Measurements from ENCODE around the gene OAF.

OAF gene

GRCh38 chr11:120203626-120204025 lies 7.2 kb upstream of the OAF start:
- Histone ChIP-seq H3K27me3 (replicated peaks) (no peaks in the 10 kb centered on the region), H3K4me3 (ENCODE audit: low read depth, low read length) (no peak overlapping the region), H3K36me3 (replicated peaks) (no peaks in the 10 kb centered on the region), H3K27ac (no peak overlapping the region)
- no peak for DNase-seq
- TF ChIP-seq, protein P1, sequence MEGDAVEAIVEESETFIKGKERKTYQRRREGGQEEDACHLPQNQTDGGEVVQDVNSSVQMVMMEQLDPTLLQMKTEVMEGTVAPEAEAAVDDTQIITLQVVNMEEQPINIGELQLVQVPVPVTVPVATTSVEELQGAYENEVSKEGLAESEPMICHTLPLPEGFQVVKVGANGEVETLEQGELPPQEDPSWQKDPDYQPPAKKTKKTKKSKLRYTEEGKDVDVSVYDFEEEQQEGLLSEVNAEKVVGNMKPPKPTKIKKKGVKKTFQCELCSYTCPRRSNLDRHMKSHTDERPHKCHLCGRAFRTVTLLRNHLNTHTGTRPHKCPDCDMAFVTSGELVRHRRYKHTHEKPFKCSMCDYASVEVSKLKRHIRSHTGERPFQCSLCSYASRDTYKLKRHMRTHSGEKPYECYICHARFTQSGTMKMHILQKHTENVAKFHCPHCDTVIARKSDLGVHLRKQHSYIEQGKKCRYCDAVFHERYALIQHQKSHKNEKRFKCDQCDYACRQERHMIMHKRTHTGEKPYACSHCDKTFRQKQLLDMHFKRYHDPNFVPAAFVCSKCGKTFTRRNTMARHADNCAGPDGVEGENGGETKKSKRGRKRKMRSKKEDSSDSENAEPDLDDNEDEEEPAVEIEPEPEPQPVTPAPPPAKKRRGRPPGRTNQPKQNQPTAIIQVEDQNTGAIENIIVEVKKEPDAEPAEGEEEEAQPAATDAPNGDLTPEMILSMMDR (IDR thresholded peaks at IDR 0.05; ENCODE audit: low read depth, low read length, missing control alignments), result no peak
- in situ Hi-C loops (cut with HindIII; ENCODE audit: low pct_ligation_motif_present, low sequenced_read_pairs), result no loop called here

GRCh38 chr11:120205596-120206161 lies 5.2 kb upstream of the OAF start:
- Histone ChIP-seq H3K36me3 (replicated peaks) (no peaks in the 10 kb centered on the region), H3K27me3 (replicated peaks) (no peaks in the 10 kb centered on the region), H3K27ac (no peak overlapping the region), H3K4me3 (ENCODE audit: low read depth, low read length) (no peak overlapping the region)
- TF ChIP-seq, protein P1 (IDR thresholded peaks at IDR 0.05; ENCODE audit: low read depth, low read length, missing control alignments), result no peak
- DNase-seq, result peak; percentile 53
- in situ Hi-C loops (cut with HindIII; ENCODE audit: low pct_ligation_motif_present, low sequenced_read_pairs), result no loop called here

GRCh38 chr11:120207512-120207911 lies 3.3 kb upstream of the OAF start:
- peaks cover 2% of the 10 kb centered on the region for H3K36me3 ChIP-seq (replicated peaks)
- in situ Hi-C loops (cut with HindIII; ENCODE audit: low pct_ligation_motif_present, low sequenced_read_pairs), result no loop called here

GRCh38 chr11:120208001-120208441 lies 2.8 kb upstream of the OAF start:
- Histone ChIP-seq H3K27me3 (replicated peaks) (no peaks in the 10 kb centered on the region), H3K4me3 (ENCODE audit: low read depth, low read length) (no peak overlapping the region), H3K36me3 (replicated peaks) (peaks cover 2% of the 10 kb centered on the region), H3K27ac (no peak overlapping the region)
- in situ Hi-C loops (cut with HindIII; ENCODE audit: low pct_ligation_motif_present, low sequenced_read_pairs), result no loop called here
- DNase-seq, result no peak
- TF ChIP-seq, protein P1 (IDR thresholded peaks at IDR 0.05; ENCODE audit: low read depth, low read length, missing control alignments), result no peak

More at GRCh38 chr11:120207512-120207911, 3.3 kb upstream of the OAF start:
- Histone ChIP-seq H3K4me3 (ENCODE audit: low read depth, low read length) (no peak overlapping the region), H3K27me3 (replicated peaks) (no peaks in the 10 kb centered on the region), H3K27ac (no peak overlapping the region)
- TF ChIP-seq, protein P1 (IDR thresholded peaks at IDR 0.05; ENCODE audit: low read depth, low read length, missing control alignments), result no peak
- no peak for DNase-seq

GRCh38 chr11:120208777-120209176 lies 2.1 kb upstream of the OAF start:
- DNase-seq, result peak; percentile 29
- in situ Hi-C loops (cut with HindIII; ENCODE audit: low pct_ligation_motif_present, low sequenced_read_pairs), result no loop called here
- TF ChIP-seq, protein P1 (IDR thresholded peaks at IDR 0.05; ENCODE audit: low read depth, low read length, missing control alignments), result no peak
- Histone ChIP-seq H3K27ac (no peak overlapping the region), H3K36me3 (replicated peaks) (peaks cover 2% of the 10 kb centered on the region), H3K4me3 (ENCODE audit: low read depth, low read length) (no peak overlapping the region), H3K27me3 (replicated peaks) (no peaks in the 10 kb centered on the region)
